Epithelial cell of esophagus (primary cell): ENCODE data around the gene KIF6.

Source experiments
- DNase-seq: peaks from one replicate; pipeline ENCODE4 v3.0.0; 2010; ENCODE audit warnings: low read depth
- H3K4me3 ChIP-seq: 2 replicates; pipeline ENCODE4 v1.5.1; 2011; ENCODE audit warnings: mild to moderate bottlenecking, low read length, control low read depth
- TF ChIP-seq, protein P1 (sequence below): IDR thresholded peaks from 2 replicates; pipeline ENCODE4 v1.5.1; 2011; ENCODE audit warnings: low read depth, mild to moderate bottlenecking, low read length, control low read depth, inconsistent platforms; ENCODE audit not compliant: insufficient read depth; ENCODE audit errors: missing control alignments

Gene KIF6

DNA sequence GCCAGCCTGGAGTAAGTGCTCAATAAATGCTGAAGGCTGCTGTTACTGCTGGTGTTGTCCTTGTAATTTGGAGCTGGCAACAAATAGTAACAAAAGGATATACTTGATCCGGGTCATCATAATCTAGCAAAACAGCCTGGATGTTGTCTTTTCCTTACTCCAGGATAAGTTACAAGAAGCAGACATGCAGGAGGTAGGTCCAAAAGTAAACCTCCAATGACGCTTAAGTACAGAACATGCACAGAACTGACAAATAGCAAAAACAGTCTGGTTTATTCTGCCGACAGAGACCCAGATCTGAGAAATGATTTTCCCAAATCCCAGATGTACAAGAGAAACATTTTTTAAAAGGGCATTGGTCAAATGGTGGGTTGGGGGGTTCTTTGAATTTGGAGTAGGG is 309.7 kb downstream of the KIF6 start:
- no peak for DNase-seq
- TF ChIP-seq, protein P1, sequence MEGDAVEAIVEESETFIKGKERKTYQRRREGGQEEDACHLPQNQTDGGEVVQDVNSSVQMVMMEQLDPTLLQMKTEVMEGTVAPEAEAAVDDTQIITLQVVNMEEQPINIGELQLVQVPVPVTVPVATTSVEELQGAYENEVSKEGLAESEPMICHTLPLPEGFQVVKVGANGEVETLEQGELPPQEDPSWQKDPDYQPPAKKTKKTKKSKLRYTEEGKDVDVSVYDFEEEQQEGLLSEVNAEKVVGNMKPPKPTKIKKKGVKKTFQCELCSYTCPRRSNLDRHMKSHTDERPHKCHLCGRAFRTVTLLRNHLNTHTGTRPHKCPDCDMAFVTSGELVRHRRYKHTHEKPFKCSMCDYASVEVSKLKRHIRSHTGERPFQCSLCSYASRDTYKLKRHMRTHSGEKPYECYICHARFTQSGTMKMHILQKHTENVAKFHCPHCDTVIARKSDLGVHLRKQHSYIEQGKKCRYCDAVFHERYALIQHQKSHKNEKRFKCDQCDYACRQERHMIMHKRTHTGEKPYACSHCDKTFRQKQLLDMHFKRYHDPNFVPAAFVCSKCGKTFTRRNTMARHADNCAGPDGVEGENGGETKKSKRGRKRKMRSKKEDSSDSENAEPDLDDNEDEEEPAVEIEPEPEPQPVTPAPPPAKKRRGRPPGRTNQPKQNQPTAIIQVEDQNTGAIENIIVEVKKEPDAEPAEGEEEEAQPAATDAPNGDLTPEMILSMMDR = no peak
- no peak overlapping the region for H3K4me3 ChIP-seq

DNA sequence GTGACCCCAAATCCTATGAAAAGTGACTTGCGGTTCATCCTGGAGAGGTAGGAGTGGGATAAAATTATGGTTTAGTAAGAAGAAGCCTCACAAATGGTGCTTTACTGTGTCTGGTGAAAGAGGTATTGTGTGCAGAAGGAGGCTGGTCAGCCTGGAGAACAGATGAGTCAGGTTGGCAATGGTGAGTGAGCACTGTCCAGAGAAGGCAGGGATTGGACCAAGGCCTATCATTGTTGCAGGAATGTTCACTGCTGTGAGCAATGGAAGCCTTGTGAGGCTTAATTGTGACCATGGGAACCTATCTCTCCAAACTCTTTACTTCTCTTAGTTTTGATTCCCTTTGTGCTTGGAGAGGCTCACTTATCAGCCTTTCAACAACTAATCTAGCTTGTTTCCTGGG is 313.7 kb downstream of the KIF6 start:
- H3K4me3 ChIP-seq = no peak overlapping the region
- TF ChIP-seq, protein P1 = no peak
- peak; percentile 21 for DNase-seq

DNA sequence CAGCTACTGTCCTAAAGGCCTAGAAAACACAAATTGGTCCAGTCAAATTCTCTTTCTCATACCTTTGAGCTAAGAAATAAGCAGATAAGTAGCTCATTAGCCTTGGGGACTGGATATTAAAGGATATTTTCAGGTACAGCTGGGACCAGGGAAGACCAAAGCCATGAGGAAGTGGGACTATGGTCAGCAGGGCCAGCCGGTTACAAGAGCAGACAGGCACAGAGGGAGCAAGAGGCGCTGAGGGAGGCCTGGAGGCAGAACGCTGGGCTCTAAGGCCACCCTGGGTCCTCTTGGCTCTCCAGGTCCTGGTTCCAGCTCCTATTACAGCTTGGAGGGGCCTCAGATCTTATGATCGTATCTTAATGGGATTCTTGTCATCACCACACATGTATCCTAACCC is 314.2 kb downstream of the KIF6 start:
- H3K4me3 ChIP-seq = no peak overlapping the region
- no peak for DNase-seq
- TF ChIP-seq, protein P1 = no peak

DNA sequence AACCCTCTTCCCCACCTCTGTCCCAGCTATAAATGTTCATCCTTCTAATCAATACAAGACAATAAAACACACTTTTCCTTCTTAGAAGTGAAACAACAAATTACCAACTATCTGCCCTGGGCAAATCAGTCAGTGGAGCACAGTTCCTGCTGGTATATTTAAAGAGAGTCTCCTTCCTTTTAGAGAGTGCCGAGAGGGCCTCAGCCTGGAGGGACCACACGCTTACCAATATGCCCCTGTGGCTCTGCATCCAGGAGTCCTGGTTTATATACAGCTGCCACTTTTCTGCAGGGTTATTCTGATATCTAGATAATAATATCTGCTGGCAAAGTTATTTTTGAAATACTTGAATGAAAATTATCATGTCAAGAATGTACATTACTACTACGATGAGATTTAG is 315.3 kb downstream of the KIF6 start:
- no peak for DNase-seq
- TF ChIP-seq, protein P1 = no peak

DNA sequence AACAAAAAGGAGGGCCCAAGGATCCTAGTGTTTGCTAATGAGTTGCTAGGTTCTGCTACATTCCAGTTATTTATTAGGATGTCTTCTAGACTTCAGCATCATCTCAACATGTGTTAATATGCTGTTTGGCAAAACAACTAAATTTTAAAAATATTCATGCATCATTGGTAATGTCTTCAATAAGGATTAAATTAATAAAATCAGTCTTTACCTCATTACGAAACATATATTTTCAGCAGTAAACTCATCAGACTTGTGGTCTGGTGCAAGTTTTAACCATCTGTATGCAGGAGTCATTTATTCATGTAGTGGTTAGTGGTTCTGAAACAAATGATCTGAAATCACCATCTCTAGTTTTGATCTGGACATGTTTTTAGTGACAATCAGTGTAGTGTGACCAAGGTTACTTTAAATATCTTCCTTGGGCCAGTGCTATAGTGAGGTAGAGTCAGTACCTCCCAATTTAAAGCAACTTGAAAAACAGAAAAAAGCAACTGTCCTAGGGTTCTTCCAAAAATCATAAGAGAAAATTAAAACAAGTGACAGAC is 317.7 kb downstream of the KIF6 start:
- TF ChIP-seq, protein P1 = no peak
- DNase-seq = no peak
- no peak overlapping the region for H3K4me3 ChIP-seq

More for the DNA sequence above, 315.3 kb downstream of the KIF6 start:
- H3K4me3 ChIP-seq = no peak overlapping the region

DNA sequence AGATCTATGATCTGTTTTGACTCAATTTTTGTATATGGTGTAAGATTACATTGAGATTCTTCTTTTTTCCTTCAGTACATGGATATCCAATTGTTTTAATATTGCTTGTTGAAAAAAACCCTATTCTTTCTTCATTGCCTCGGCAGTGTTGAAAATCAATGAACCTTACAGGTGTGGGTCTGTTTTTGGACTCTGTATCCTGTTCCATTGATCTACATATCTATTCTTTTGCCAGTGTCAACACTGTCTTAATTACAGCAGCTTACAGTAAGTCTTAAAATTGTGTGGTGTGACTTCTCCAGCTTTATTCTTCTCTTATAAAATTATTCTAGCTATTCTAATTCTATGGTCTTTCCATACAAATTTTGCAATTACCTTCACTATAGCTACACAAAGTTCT is 320.9 kb downstream of the KIF6 start:
- TF ChIP-seq, protein P1 = no peak
- DNase-seq = no peak
- no peak overlapping the region for H3K4me3 ChIP-seq

DNA sequence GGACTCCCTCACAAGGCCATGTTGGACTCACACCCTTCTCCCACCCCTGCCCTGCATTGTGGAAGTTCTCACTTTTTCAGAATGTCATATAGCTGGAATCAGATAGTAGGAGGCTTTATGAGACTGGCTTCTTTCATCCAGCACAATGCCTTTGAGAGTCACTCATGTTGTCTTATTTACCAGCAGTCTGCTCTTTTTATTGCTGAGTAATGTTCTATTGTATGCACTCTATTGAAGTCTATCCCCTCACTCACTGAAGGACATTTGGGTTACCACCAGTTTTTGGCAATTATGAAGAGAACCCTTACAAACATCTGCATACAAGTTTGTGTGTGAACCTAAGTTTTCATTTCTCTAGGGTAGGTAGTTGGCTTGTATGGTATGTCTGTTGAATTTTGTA is 321.9 kb downstream of the KIF6 start:
- TF ChIP-seq, protein P1 = no peak
- no peak for DNase-seq

More for the DNA sequence above, 321.9 kb downstream of the KIF6 start:
- H3K4me3 ChIP-seq = no peak overlapping the region
